Liver (tissue), 3 donors: ENCODE data around the gene NRG3.
"Not testable (repeated sequence)": the region's sequence is repeated elsewhere in the genome, so short reads cannot be mapped to it uniquely, and the experiment has no call there.

Source experiments
- CTCF ChIP-seq: fragments of 150-350 bp; IDR thresholded peaks from 2 replicates; pipeline ENCODE4 v1.5.1; 2017; ENCODE audit warnings: improper control_type of control experiment, low read depth, low read length; ENCODE audit not compliant: missing input control
- EGR1 ChIP-seq, 2 donors: IDR thresholded peaks; 2 replicates each; pipeline ENCODE4 v1.6.1; 2016 to 2018; ENCODE audit warnings: antibody characterized with exemption in 2 of 2, low read depth in 2 of 2
- GABPA ChIP-seq, 2 donors: IDR thresholded peaks in 1 of 2; conservative IDR thresholded peaks in 1 of 2; 2 replicates each; pipeline ENCODE4 v1.6.1; 2016; ENCODE audit warnings: antibody characterized with exemption in 2 of 2, mild to moderate bottlenecking in 1 of 2, moderate library complexity in 1 of 2
- HNF4A ChIP-seq, 2 donors: conservative IDR thresholded peaks; 2 replicates each; pipeline ENCODE4 v1.6.1; 2016; ENCODE audit warnings: antibody characterized with exemption in 2 of 2, mild to moderate bottlenecking in 2 of 2
- HNF4G ChIP-seq: IDR thresholded peaks from 2 replicates; pipeline ENCODE4 v1.6.1; 2016; ENCODE audit warnings: antibody characterized with exemption
- RAD21 ChIP-seq, 2 donors: IDR thresholded peaks; 2 replicates each; pipeline ENCODE4 v1.6.1; 2016; ENCODE audit warnings: antibody characterized with exemption in 2 of 2, mild to moderate bottlenecking in 2 of 2
- REST ChIP-seq: IDR thresholded peaks from 2 replicates; pipeline ENCODE4 v1.6.1; 2016; ENCODE audit warnings: antibody characterized with exemption, mild to moderate bottlenecking
- RXRA ChIP-seq, 2 donors: IDR thresholded peaks; 2 replicates each; pipeline ENCODE4 v1.6.1; 2017 to 2018; ENCODE audit warnings: antibody characterized with exemption in 2 of 2, mild to moderate bottlenecking in 1 of 2
- SP1 ChIP-seq: IDR thresholded peaks from 2 replicates; pipeline ENCODE4 v1.6.1; 2018; ENCODE audit warnings: antibody characterized with exemption, mild to moderate bottlenecking
- TAF1 ChIP-seq: conservative IDR thresholded peaks from 2 replicates; pipeline ENCODE4 v1.6.1; 2016; ENCODE audit warnings: antibody characterized with exemption, mild to moderate bottlenecking
- YY1 ChIP-seq: IDR thresholded peaks from 2 replicates; pipeline ENCODE4 v1.6.1; 2016; ENCODE audit warnings: antibody characterized with exemption, mild to moderate bottlenecking
- TF ChIP-seq, protein P1 (sequence below): IDR thresholded peaks from 2 replicates; pipeline ENCODE4 v1.6.1; 2016; ENCODE audit warnings: antibody characterized with exemption
- donor health status: healthy.
- donor health status: healthy.

GRCh38 chr10:82960421-82961060 is 1085.5 kb downstream of the NRG3 start:
- TF ChIP-seq CTCF; YY1; GABPA (IDR thresholded peaks at IDR 0.05 in 1 of 2, conservative IDR thresholded peaks at IDR 0.05 in 1 of 2); REST; EGR1 (IDR thresholded peaks at IDR 0.05; ENCODE audit: low read depth in 2 of 2); TAF1; RAD21 (IDR thresholded peaks at IDR 0.05); HNF4G; HNF4A (conservative IDR thresholded peaks at IDR 0.05); SP1; RXRA (IDR thresholded peaks at IDR 0.05): not testable (repeated sequence)
- TF ChIP-seq, protein P1, sequence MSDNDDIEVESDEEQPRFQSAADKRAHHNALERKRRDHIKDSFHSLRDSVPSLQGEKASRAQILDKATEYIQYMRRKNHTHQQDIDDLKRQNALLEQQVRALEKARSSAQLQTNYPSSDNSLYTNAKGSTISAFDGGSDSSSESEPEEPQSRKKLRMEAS: not testable (repeated sequence)
